COR-L47 (cell line): Measurements from ENCODE around the gene ZBED2.
"Not testable (repeated sequence)": the region's sequence is repeated elsewhere in the genome, so short reads cannot be mapped to it uniquely, and the experiment has no call there.

Source experiments
- DNase-seq: peaks from one replicate; lab custom pipeline; 2025; lab: John Stamatoyannopoulos, UW

Gene ZBED2

GRCh38 chr3:111571907-111572460 is 23.2 kb downstream of the ZBED2 start:
- DNase-seq: no peak

GRCh38 chr3:111571282-111571681 is 23.9 kb downstream of the ZBED2 start:
- DNase-seq: no peak

- no peak for DNase-seq
Observed at GRCh38 chr3:111570404-111571030, 24.6 kb downstream of the ZBED2 start.

- DNase-seq: no peak
Observed at GRCh38 chr3:111568911-111569310, 26.2 kb downstream of the ZBED2 start.

GRCh38 chr3:111568355-111568754 is 26.8 kb downstream of the ZBED2 start:
- DNase-seq: no peak

GRCh38 chr3:111566844-111567243 is 28.3 kb downstream of the ZBED2 start:
- DNase-seq: no peak

GRCh38 chr3:111561902-111562301 is 33.2 kb downstream of the ZBED2 start:
- not testable (repeated sequence) for DNase-seq

- no peak for DNase-seq
Observed at GRCh38 chr3:111548756-111549155, 46.4 kb downstream of the ZBED2 start.

GRCh38 chr3:111548092-111548491 is 47.1 kb downstream of the ZBED2 start:
- no peak for DNase-seq

GRCh38 chr3:111547631-111548030 is 47.5 kb downstream of the ZBED2 start:
- no peak for DNase-seq

GRCh38 chr3:111545349-111545748 is 49.8 kb downstream of the ZBED2 start:
- no peak for DNase-seq
